ENCODE data around the gene ERGIC2. TPM values are rescaled to one million over a fixed set of nuclear protein-coding genes. Genes with fewer than 3 reads are reported as not detected.
A peak's percentile ranks its signal among the peaks of the same experiment; 100 is the strongest.
"Not testable (repeated sequence)": the region's sequence is repeated elsewhere in the genome, so short reads cannot be mapped to it uniquely, and the experiment has no call there.

Gene ERGIC2
- total RNA-seq, 1 experiment from 2014 or later = 79.7 TPM

DNA sequence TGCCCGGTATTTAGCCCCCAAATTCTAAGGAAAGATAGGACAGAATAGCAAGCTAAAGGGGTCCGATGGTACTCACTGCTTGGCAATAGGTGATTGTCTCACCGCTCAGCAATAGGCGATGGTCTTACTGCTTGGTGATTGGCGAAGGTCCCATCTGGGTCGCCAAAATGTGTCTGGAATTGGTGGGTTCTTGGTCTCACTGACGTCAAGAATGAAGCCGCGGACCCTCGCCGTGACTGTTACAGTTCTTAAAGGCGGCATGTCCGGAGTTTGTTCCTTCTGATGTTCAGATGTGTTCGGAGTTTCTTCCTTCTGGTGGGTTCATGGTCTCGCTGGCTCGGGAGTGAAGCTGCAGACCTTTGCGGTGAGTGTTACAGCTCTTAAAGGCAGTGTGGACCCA lies 4.2 kb upstream of the ERGIC2 start:
- DNase-seq (ENCODE audit: low spot score); in situ Hi-C loops (cut with HindIII; ENCODE audit: low sequenced_read_pairs): not testable (repeated sequence)

DNA sequence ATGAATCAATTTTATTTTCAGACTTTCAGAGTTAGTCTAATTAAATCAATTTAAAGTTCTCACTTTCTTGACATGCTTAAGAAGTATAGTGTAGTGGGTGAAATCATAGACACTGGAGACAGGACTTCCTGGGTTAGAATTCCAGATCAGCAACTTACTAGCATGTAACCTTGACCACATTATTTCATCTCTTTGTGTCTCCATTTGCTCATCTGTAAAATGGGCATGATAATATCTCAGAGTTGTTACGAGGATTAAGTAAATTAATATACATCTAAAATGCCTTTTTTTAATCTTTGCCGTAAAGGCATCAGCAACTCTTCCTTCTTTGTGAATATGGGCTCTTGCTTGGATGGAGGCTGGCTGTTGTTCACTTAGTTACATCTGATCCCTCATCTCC lies 1.3 kb upstream of the ERGIC2 start:
- DNase-seq (ENCODE audit: low spot score) = no peak
- in situ Hi-C loops (cut with HindIII; ENCODE audit: low sequenced_read_pairs) = no loop called here

DNA sequence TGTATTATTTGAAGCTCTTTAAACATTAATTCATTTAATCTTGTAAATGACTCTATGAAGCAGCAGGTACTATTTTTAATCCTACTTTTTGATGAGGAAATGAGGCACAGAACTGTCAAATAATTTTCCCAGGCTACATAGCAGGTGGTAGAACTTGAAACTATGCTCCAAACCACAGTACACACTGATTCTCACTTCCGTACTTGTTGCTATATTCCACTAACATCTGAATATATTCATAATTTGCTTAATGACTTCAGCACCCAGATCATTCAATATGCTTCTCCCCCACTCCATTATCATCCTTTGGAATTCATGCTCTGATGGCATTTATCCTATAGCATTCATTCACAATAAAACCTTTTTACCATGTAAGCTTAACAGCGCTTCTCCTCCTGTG lies 4.9 kb downstream of the ERGIC2 start:
- no peak for DNase-seq (ENCODE audit: low spot score)
- in situ Hi-C loops (cut with HindIII; ENCODE audit: low sequenced_read_pairs) = no loop called here

- no peak for DNase-seq (ENCODE audit: low spot score)
- in situ Hi-C loops (cut with HindIII; ENCODE audit: low sequenced_read_pairs) = no loop called here
Observed at GRCh38 chr12:29374913-29375312, 6.1 kb downstream of the ERGIC2 start.

DNA sequence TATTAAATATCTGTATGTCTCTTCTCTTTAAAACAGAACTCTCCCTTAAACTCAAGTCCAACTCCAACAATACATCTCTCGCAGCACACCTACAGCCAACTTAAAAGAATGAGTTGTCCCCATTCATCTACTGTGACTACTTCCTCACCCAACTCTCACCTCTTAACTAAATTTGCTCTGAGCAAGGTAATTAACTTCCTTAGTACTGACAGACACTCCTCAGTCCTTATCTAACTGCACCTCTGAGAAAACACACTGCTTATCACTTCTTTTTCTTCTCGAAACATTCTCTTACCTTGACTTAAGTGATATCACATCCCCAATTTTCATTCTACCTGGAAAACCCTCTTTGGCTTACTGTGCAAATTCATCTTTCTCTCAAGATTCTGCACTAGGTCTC lies 7.0 kb downstream of the ERGIC2 start:
- in situ Hi-C loops (cut with HindIII; ENCODE audit: low sequenced_read_pairs) = no loop called here
- no peak for DNase-seq (ENCODE audit: low spot score)

- in situ Hi-C loops (cut with HindIII; ENCODE audit: low sequenced_read_pairs) = no loop called here
- no peak for DNase-seq (ENCODE audit: low spot score)
Observed at GRCh38 chr12:29365091-29365490, 15.9 kb downstream of the ERGIC2 start.

DNA sequence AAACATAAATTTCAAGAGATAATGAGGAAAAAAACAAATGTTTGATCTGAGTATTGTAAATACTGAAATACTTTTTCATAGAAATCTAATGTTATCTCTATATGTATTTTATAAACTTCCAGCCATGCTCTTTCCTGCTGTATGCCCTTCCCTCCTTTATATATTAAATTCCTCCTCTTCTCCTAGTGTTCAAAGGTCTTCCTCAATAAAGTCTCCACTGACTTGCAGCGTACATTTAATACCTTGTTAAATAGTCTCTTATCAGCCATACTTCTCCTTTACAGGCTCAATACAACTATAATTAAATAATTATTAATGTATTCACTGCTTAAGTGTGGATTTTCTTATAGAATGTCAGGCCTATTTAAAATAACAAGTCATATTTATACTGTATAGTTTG lies 26.0 kb downstream of the ERGIC2 start:
- DNase-seq (ENCODE audit: low spot score) = no peak
- in situ Hi-C loops (cut with HindIII; ENCODE audit: low sequenced_read_pairs) = no loop called here

DNA sequence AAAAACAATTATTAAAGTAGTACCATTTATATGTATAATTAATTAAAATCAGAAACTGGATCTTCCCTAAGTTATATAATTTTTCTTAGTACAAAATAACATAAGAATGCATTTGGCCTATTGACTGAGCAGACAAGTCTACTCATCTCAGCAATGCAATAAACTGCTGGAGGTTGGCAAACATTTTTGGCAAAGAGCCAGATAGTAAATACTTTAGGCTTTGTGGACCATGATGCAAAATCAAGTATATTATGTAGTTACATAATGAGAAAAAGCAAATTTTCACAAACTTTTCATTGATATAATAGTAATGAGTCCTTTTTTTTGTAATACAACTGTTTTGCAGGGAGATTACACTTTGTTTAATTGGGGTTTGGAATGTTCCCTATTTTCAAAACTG lies 30.9 kb downstream of the ERGIC2 start:
- in situ Hi-C loops (cut with HindIII; ENCODE audit: low sequenced_read_pairs) = no loop called here
- DNase-seq (ENCODE audit: low spot score) = peak; percentile 26

DNA sequence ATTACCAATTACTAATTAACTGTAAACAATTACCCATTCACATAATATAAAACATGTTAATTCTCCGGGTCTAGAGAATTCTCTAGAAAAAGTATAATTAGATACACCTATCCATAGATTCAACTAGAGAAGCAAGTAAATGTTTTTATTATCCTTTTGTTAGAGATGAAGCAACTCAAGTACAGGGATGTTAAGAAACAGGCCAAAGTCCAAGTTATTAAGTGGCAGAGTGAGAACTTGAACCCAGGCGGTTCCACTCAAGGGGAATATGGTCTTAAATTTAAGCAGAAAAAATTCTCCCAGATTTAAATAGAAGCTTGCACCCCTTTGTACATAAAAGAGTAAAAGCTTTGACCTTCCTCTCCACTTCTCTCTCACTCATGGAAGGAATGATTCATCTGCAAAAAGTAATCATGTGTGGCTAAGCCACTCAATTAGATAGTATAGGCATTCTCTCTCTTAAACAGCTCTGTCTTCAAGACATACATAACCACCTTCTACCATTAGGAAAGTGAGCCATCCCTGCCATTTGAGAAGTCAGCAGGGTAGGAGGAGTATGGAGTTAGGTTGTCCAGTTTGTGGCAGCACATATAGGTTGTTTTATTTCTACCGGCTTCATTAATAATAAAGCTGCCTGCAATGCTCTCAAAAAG lies 34.1 kb downstream of the ERGIC2 start:
- in situ Hi-C loops (cut with HindIII; ENCODE audit: low sequenced_read_pairs) = no loop called here
- no peak for DNase-seq (ENCODE audit: low spot score)

DNA sequence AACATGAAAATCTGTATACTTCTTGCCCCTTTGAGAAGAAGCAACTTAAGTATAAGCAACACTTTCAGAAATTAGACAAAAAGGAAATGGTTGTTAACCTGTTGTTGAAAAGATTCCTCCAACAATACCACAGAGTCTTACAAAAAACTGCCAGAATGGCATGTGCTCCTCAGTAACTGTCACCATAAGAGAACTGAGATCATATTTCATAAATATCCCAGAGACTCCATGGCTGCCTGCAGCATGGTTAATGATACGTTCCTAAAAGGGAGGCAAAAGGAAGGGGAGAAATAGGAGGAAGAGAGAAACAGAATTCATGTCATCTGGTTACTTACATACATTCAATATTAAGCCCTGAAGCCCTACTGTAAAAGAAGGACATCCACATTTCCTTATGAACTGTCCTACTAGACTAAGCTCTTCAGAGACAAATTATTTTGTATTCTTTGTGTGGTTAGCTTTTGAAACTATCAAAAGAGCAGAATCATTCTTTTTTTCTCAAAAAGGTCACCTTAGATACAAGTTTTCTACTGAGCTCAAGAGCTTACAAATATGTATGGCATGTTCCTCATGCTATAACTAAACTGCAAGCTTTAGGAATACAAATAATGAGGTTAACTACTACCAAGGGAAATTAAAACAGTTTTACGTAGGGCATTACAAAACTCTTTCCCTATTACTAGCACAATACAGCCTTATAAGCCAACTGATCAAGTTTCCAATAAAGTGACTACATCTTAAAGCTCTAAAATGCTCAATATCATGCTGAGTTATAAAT lies 37.8 kb downstream of the ERGIC2 start:
- in situ Hi-C loops (cut with HindIII; ENCODE audit: low sequenced_read_pairs) = no loop called here

DNA sequence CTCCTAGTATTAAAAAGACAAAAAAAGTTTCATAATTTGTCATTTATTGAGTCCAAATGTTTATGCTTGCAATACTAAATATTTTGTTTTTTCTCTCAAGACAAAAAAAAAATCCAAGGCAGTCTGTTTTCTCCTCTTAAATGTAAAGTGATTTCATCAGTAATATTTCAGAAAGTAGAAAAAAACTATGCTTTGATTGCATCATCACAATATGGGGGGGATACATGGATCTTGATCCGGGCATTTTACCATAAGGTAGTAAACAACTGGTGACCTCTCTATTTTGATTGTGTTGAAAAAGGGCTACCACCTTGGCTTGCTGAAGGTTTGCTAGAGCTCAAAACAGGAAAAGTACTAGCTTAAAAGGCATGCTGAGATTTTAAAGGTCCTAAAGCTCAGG lies 43.6 kb downstream of the ERGIC2 start:
- in situ Hi-C loops (cut with HindIII; ENCODE audit: low sequenced_read_pairs) = no loop called here
- DNase-seq (ENCODE audit: low spot score) = no peak

More for the DNA sequence above, 37.8 kb downstream of the ERGIC2 start:
- DNase-seq (ENCODE audit: low spot score) = no peak

DNA sequence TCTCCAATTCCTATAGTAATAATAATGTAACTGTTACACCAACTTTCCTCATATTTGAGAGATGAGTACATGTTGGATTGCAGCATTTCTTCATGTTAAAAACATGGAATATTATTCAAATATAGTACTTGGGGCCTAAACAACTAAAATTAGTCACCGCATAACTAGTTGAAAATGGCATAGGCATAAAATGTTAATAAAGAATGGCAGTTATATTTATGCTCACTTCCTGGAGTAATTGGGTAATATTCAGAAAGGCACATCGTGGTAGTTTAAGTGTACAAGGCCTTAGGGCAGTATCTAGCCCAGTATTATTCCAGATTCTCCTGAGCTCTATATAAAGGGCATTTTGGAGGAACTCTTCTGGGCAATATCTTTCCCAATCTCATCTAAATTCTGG lies 46.0 kb downstream of the ERGIC2 start:
- no peak for DNase-seq (ENCODE audit: low spot score)
- in situ Hi-C loops (cut with HindIII; ENCODE audit: low sequenced_read_pairs) = no loop called here

DNA sequence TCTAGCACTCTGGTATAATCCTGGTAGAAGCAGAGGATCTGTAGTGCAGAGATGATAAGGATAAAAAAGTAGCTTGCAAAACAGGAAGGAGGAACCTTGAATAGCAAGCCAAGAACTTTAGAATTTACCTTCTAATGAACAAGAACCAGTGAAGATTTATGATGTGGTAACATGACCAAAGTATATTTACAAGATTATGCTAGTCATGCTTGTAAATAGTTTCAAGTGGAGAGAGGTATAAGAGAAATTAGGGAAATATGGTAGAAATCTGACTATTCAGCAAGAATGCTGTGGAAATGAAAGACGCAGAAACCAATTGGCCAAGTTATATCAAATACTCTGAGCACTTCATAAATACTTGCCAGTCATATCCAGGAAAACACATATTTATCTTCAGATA lies 47.8 kb downstream of the ERGIC2 start:
- no peak for DNase-seq (ENCODE audit: low spot score)
- in situ Hi-C loops (cut with HindIII; ENCODE audit: low sequenced_read_pairs) = no loop called here

DNA sequence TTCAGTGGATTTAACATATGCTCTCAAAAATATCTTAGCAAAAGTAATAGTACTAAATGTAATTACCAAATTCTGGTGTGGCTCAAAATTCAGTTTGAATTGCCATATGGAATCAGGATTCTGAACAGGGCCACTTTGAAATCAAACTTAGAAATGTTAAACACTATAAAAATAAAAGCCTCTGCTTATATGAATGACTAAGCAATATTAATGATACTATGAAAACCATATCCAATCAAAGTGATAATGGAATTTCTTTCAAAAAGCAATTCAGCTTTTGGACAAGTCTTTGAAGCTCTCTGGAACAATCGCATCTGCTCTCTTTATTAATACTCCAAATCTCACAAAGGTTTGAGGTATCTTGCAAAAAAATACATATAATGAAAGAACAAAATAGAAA lies 51.6 kb downstream of the ERGIC2 start:
- DNase-seq (ENCODE audit: low spot score) = no peak
- in situ Hi-C loops (cut with HindIII; ENCODE audit: low sequenced_read_pairs) = no loop called here

- in situ Hi-C loops (cut with HindIII; ENCODE audit: low sequenced_read_pairs) = no loop called here
- no peak for DNase-seq (ENCODE audit: low spot score)
Observed at GRCh38 chr12:29322157-29322556, 58.8 kb downstream of the ERGIC2 start.

DNA sequence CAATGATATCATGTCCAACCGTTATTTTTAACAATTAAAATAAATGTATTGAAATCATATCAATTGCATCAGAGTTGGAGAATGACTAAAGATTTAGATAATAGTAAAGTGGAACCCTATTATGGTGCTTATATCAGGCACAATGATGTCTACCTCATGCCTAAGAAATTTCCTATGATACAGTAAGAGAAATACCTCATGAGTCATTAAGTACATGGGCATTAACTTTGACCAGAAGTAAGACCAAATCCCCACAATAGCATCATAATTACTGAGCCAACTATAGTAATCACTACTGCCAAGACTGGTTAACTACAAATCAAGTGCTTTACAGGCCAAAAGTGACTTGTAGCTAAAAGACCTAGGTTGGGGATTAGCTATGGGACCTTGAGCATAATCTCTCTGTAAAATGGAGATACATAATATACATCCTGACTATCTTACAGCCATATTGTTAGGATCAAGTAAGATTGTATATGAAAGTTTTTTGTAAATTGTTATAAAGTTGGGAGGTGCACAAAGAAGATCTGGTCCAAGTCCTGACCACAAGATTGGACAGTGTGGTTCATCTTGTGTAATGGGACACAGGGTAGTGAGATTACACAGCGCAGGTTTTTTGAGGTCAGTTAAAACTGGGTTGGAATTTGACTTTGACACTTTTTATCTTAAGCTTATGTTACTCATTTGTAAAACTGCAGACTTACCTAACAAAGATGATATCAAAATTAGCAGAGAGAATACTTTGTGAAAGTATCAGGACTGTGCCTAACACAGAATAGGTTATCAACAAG lies 60.5 kb downstream of the ERGIC2 start:
- no peak for DNase-seq (ENCODE audit: low spot score)
- in situ Hi-C loops (cut with HindIII; ENCODE audit: low sequenced_read_pairs) = no loop called here

DNA sequence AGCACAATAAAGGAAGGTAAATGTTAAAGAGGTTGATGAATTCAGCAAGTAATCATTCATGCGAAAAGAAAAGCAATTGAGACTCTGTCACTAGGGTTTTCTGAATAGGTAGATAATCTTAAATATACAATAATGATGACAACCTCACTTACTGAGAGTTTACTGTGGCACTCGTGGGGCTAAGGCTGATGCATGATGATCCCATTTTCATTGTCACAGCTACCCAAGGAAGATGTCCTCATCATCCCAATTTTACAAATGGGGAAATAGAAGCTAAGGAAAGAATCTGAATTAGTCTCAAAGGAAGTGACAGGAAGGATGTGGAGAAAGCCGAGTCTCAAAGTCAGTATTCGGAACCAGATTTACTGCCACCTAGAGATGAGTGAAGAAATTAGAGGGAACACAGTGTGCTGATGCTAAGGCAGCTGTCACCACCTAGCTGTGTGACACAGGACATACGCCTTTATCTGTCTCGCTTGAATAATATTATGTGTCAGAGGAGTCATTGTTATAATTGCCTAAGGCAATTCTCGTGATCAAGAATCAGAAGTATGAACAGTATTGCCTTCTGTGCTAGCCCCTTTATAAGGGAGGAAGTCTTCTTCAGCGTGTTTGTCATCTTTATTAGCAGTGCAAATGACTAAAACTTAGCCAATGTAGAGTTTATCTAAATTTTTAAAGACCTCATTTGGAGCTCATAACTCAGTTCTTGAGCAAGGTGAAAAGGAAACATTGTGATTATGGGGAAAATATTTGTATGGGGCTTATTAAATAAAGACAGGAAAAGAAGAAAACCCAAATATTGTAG lies 63.2 kb downstream of the ERGIC2 start:
- DNase-seq (ENCODE audit: low spot score) = peak; percentile 64
- in situ Hi-C loops (cut with HindIII; ENCODE audit: low sequenced_read_pairs) = no loop called here

DNA sequence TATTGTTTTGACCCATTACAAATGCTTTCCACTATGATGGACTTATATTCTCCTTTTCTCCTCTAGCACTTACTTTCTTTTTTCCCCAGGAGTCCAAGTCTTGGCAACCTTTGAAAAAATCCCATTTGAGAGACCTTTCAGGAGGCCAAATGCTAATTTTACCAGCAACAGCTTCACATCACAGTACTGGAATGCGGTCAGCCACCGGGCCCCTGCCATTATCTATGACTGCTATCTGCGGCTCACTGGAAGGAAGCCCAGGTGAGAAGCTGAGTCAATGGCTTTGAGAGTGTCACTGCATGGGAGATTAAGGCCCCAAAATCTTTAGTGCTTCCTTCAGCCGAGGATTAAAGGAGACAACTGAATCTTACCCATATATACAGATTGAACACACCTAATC lies 64.2 kb downstream of the ERGIC2 start:
- peak; percentile 41 for DNase-seq (ENCODE audit: low spot score)
- in situ Hi-C loops (cut with HindIII; ENCODE audit: low sequenced_read_pairs) = no loop called here

GRCh38 chr12:29314416-29314815 lies 66.6 kb downstream of the ERGIC2 start:
- no peak for DNase-seq (ENCODE audit: low spot score)
- in situ Hi-C loops (cut with HindIII; ENCODE audit: low sequenced_read_pairs) = no loop called here

All from G401 (cell line).